WERI-Rb-1 (cell line): Measurements from ENCODE around the gene FIBCD1.
A peak's percentile ranks its signal among the peaks of the same experiment; 100 is the strongest.

ENCODE experiments used
- DNase-seq: peaks from one replicate; pipeline ENCODE4 v3.0.0-alpha.2; 2020
- H3K27ac ChIP-seq: fragments of 250-450 bp; sonication (Bioruptor Pico); 2 replicates; pipeline ENCODE4 v1.5.1; 2020; ENCODE audit warnings: mild to moderate bottlenecking, moderate library complexity
- H3K27me3 ChIP-seq: fragments of 250-450 bp; sonication (Bioruptor Pico); 2 replicates; pipeline ENCODE4 v1.5.1; 2021; ENCODE audit warnings: mild to moderate bottlenecking, low read depth, moderate library complexity; ENCODE audit not compliant: insufficient read depth, severe bottlenecking
- H3K36me3 ChIP-seq: fragments of 250-450 bp; sonication (Bioruptor Pico); 2 replicates; pipeline ENCODE4 v1.5.1; 2020; ENCODE audit warnings: mild to moderate bottlenecking, moderate library complexity
- H3K4me3 ChIP-seq: 2 replicates; pipeline ENCODE4 v1.5.1; 2011; ENCODE audit warnings: low read depth, mild to moderate bottlenecking, control low read depth, low read length
- H3K9me3 ChIP-seq: fragments of 250-450 bp; sonication (Bioruptor Pico); 2 replicates; pipeline ENCODE4 v1.5.1; 2021; ENCODE audit warnings: mild to moderate bottlenecking, moderate library complexity; ENCODE audit not compliant: severe bottlenecking
- TF ChIP-seq, protein P1 (sequence below): IDR thresholded peaks from 2 replicates; pipeline ENCODE4 v1.5.1; 2011; ENCODE audit warnings: low read depth, mild to moderate bottlenecking, control low read depth, inconsistent platforms, low read length

FIBCD1 gene

DNA sequence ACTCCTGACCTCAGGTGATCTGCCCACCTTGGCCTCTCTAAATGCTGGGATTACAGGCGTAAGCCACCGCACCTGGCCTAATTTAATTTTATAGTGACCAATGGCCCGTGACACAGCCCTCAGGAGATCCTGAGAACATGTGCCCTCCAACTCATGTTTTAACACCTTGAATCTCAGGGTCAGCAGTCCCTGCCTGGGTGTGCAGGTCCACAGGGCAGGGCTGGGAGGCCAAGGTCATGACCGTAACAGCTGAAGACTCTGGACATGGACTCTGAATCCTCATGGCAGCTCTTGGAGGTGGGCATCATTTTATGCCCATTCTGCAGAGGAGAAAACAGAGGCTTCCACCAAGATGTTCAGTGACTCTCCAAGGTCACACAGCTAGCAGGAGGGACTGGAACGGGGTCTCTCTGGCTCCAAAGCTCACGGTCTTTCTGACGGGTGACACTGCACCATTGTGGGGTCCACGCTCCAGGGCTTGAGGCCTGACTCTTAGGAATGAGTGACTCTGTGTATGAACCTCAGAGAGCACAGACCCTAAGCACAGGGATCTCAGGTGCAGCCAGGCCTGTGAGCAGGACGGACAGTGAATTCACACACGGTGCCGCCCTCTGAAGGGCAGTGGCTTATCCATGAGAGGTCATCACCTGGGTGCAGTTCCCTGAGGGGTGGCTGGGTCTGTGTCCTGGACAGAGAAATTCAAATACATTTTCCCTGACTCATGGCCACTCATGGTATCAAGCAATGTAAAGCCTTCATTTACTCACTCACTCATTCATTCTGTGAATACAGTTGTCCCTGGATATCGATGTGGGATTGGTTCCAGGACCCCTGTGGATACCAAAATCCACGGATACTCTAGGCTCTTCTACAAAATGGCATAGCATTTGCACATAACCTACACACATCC is 37.1 kb upstream of the FIBCD1 start:
- TF ChIP-seq, protein P1, sequence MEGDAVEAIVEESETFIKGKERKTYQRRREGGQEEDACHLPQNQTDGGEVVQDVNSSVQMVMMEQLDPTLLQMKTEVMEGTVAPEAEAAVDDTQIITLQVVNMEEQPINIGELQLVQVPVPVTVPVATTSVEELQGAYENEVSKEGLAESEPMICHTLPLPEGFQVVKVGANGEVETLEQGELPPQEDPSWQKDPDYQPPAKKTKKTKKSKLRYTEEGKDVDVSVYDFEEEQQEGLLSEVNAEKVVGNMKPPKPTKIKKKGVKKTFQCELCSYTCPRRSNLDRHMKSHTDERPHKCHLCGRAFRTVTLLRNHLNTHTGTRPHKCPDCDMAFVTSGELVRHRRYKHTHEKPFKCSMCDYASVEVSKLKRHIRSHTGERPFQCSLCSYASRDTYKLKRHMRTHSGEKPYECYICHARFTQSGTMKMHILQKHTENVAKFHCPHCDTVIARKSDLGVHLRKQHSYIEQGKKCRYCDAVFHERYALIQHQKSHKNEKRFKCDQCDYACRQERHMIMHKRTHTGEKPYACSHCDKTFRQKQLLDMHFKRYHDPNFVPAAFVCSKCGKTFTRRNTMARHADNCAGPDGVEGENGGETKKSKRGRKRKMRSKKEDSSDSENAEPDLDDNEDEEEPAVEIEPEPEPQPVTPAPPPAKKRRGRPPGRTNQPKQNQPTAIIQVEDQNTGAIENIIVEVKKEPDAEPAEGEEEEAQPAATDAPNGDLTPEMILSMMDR: no peak
- Histone ChIP-seq H3K27me3 (no peaks in the 10 kb centered on the region), H3K27ac (no peak overlapping the region), H3K36me3 (no peaks in the 10 kb centered on the region), H3K4me3 (no peak overlapping the region), H3K9me3 (no peaks in the 10 kb centered on the region)
- DNase-seq: no peak

DNA sequence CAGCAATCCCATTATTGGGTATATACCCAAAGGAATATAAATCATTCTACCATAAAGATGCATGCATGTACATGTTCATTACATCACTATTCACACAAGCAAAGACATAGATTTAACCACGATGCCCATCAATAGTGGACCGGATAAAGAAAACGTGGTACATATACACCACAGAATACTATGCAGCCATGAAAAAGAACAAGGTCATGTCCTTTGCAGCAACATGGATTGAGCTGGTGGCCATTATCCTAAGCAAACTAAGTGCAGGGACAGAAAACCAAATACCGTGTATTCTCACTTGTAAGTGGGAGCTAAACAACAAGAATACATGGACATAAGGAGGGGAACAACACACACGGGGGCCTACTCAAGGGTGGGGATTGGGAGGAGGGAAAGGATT is 36.1 kb upstream of the FIBCD1 start:
- Histone ChIP-seq H3K4me3 (no peak overlapping the region), H3K27me3 (no peaks in the 10 kb centered on the region)
- TF ChIP-seq, protein P1: no peak

DNA sequence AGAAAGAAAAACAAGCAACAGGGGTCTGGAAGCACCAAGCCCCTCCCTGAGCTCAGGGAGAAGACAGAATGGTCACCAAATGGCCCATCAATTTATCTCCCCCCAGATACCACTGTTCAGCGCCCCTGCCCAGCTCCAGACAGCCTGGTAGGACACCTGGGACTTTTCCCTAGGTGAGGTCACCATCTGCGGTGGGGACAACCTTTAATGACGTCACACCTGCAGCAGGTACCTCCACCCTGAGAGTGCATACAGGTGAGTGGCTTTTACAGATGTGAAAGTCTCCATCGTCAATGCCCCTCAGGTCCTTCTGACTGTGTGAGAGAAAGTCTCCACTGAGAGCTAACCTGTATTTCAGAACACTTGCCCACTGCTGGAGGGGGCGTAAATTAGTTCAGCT is 35.6 kb upstream of the FIBCD1 start:
- no peak for DNase-seq
- H3K36me3 ChIP-seq: no peaks in the 10 kb centered on the region
- TF ChIP-seq, protein P1: no peak
- H3K4me3 ChIP-seq: no peak overlapping the region
- H3K27me3 ChIP-seq: no peaks in the 10 kb centered on the region
- no peaks in the 10 kb centered on the region for H3K9me3 ChIP-seq
- no peak overlapping the region for H3K27ac ChIP-seq

More for the DNA sequence above, 36.1 kb upstream of the FIBCD1 start:
- no peak overlapping the region for H3K27ac ChIP-seq
- H3K9me3 ChIP-seq: no peaks in the 10 kb centered on the region
- H3K36me3 ChIP-seq: no peaks in the 10 kb centered on the region
- no peak for DNase-seq

DNA sequence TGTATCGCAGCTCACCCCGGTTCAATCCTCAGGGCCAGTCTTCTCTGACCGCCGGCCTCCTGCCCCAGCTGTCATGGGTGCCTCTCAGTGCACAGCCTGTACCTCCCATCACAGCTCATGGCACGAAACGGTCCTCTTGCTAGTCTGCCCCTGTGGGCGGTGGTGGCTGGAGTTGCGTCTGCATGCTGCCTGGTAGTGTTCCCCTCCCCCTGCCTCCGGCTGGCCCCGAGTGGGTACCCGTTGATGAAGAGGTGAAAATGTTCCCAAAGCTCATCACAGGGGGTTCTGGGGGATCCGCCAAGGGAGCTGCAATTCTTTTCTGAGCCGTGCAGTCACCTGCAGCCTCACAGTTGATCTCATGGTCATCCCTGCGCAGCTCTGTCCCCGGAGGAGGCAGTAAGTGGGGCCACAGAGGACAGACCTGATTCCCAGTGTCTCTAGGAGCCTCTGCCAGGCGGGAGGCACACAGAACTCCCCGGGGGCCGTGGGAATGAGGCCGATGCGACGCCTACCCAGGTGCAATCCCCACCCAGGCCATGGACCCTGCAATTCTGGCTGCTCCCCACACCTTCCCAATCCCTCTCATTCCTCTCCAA is 34.7 kb upstream of the FIBCD1 start:
- H3K9me3 ChIP-seq: no peaks in the 10 kb centered on the region
- peak overlapping the region; percentile 29 for H3K4me3 ChIP-seq
- H3K36me3 ChIP-seq: no peaks in the 10 kb centered on the region
- H3K27me3 ChIP-seq: no peaks in the 10 kb centered on the region
- peak; percentile 61 for DNase-seq
- H3K27ac ChIP-seq: no peak overlapping the region; the same call in 1 of the 2 replicates
- TF ChIP-seq, protein P1: no peak

DNA sequence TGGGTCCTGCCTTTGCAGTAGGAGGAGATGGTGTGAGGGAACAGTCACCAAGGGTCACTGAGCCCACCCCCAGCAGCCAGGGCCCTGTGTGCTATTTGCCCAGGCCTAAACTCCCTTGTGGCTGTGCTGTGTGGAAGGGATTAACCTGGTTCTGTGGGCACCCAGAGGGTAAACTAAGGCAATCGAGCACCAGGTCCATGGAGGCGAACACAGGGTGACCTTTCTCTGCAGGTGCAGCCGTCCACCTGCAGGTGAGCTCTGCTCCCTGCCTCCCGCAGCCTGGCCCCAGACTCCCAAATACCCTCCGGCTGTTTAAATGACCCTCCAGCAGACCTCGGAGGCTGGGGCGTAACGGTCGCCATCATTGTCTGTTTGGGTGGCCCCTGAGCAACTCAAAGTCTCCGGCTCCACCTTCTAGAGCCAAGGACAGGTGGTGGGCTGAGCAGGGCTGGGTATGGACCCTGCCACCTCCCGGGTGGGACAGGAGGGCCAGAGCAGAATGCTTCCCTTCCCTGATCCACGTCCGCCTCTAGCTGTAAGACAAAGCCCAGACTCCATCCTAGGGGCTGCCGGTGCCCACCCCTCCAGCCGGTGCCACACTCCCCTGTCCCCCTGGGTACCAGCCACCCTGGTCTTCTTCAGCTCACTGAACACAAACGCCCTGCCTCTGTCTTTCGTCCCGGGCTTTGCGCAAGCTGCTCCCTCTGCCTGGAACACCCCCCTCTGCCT is 34.1 kb upstream of the FIBCD1 start:
- no peaks in the 10 kb centered on the region for H3K36me3 ChIP-seq
- H3K9me3 ChIP-seq: no peaks in the 10 kb centered on the region
- no peak for DNase-seq
- no peak overlapping the region; the same call in 1 of the 2 replicates for H3K27ac ChIP-seq
- TF ChIP-seq, protein P1: no peak
- no peaks in the 10 kb centered on the region for H3K27me3 ChIP-seq
- H3K4me3 ChIP-seq: peak overlapping the region; percentile 29
